Esophagus muscularis mucosa (tissue), 4 donors: ENCODE results near the gene ZNF532.

Experiments used
- EP300 ChIP-seq: sonication (generic); formaldehyde crosslinking; IDR thresholded peaks from one replicate; pipeline ENCODE4 v1.6.1; 2017; ENCODE audit warnings: antibody characterized with exemption
- POLR2A ChIP-seq: fragments of 450-650 bp; IDR thresholded peaks from one replicate; pipeline ENCODE4 v1.6.1; 2017; ENCODE audit warnings: antibody characterized with exemption, moderate library complexity, mild to moderate bottlenecking, low read depth
- POLR2AphosphoS5 ChIP-seq, 2 donors: sonication (generic); formaldehyde crosslinking; IDR thresholded peaks; one replicate each; pipeline ENCODE4 v1.6.1; 2017; ENCODE audit warnings: antibody characterized with exemption in 2 of 2
- TF ChIP-seq, protein P1 (sequence below), 3 experiments: fragments of 200-600 bp in 2 of 3; fragments of 450-650 bp in 1 of 3; sonication (generic) in 2 of 3; IDR thresholded peaks; one replicate each; pipeline ENCODE4 v1.5.1; 2017 to 2019; ENCODE audit warnings: antibody characterized with exemption in 3 of 3, mild to moderate bottlenecking in 2 of 3, moderate library complexity in 1 of 3

DNA sequence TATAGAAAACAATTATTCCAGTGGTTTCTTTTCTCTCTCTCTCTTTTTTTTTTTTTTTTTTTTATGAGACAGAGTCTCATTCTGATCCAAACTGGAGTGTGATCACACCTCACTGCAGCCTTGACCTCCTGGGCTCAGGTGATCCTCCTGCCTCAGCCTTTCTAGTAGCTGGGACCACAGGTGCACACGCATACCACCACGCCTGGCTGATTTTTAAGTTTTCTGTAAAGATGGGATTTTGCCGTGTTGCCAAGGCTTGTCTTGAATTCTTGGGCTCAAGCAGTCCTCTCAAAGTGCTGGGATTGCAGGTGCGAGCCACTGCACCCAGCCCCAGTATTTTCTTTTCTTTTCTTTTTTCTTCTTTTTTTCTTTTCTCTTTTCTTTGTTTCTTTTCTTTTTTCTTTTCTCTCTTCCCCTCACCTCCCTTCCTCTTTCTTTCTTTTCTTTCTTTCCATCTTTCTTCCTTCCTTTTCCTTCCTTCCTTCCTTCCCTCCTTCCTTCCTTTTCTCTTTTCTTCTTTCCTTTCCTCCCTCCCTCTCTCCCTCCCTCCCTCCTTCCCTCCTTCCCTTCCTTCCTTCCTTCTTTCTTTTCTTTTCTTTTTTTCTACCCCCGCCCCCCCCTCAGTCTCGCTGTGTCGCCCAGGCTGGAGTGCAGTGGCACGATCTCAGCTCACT, 76.9 kb downstream of the ZNF532 start:
- TF ChIP-seq POLR2A (no peak), EP300 (no peak), POLR2AphosphoS5 (IDR thresholded peaks at IDR 0.05) (no peak)
- TF ChIP-seq, protein P1, sequence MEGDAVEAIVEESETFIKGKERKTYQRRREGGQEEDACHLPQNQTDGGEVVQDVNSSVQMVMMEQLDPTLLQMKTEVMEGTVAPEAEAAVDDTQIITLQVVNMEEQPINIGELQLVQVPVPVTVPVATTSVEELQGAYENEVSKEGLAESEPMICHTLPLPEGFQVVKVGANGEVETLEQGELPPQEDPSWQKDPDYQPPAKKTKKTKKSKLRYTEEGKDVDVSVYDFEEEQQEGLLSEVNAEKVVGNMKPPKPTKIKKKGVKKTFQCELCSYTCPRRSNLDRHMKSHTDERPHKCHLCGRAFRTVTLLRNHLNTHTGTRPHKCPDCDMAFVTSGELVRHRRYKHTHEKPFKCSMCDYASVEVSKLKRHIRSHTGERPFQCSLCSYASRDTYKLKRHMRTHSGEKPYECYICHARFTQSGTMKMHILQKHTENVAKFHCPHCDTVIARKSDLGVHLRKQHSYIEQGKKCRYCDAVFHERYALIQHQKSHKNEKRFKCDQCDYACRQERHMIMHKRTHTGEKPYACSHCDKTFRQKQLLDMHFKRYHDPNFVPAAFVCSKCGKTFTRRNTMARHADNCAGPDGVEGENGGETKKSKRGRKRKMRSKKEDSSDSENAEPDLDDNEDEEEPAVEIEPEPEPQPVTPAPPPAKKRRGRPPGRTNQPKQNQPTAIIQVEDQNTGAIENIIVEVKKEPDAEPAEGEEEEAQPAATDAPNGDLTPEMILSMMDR (IDR thresholded peaks at IDR 0.05): no peak
